GM19351 (cell line): ENCODE measurements around the gene ZNF574.

Experiments
- ATAC-seq: cut with Tn5 transposase; IDR thresholded peaks from one replicate; pipeline ENCODE4 v1.9.1; 2021; ENCODE audit warnings: mild to moderate bottlenecking, moderate library complexity; ENCODE audit not compliant: unreplicated experiment

The ZNF574 gene

DNA sequence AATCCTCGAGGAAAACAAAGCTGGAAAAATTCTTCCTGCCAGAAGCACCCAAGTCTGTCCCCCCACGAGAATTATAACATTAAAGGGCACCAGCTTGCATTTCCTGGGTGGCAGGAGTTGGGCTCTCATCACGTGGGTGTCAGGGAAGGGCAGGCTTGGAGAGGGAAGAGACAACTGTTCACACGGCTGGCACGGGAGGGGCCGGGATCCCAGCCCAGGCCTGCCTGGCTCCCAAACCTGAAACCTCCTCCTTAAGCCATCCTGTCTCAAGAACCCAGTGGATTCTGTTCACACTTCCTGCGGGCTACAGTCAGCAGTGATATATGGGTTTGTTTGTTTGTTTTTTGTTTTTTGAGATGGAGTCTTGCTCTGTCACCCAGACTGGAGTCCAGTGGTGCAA is 18.1 kb upstream of the ZNF574 start:
- no peak for ATAC-seq

DNA sequence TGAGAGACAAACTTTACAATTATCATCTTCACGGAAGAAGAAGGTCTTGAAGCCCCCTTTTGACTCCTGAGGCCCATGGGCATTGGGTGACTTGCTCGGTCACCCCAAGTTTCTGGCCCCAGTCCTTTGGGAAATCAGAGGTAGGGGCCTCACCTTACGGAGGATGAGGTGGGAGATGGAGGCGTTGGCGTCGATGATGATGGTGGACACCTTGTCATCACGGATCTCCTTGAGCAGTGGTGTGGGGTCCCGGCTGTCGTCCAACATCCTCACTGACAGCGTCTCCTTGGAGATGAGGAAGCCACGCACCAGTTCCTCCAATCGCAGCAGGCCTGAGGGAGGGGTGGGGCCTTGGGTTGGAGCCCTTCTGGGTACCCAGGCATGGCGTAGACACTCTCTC is 16.8 kb upstream of the ZNF574 start:
- no peak for ATAC-seq

DNA sequence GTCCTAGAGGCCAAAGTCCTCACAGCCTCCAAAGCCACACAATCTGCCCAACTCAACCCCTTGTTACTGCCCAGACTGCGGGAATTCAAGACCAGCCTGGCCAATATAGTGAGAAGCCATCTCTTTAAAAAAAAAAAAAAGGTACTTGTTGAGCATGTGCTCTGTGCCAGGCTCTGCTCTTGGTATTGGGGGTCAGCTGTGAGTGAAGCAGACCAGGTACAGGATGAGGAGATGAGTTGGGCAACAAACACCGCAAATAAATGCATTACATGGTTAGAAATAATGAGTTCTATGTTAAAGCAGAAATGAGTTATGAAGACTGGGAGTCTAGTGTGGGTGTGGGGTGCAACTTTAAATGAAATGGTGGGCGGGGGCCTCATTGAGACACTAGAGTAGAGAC is 15.8 kb upstream of the ZNF574 start:
- ATAC-seq, result no peak

DNA sequence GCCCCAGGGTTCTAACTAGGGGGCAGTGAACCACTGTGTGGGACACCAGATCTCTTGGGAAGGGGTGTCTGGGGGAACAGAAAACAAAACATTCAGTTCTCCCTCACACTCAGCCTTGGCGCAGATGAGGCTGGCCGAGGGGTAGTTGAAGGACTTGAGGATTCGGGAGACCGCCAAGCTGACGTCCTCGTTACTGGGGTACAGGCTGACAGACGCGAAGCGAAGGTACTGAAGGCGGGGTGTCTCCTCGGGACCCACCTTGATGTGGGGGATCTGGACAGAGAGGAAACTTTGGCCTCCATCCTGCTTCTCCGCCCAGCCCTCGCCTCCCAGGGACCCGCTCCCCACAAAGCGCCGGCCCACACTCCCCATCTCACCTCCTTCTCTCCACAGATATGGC is 13.6 kb upstream of the ZNF574 start:
- ATAC-seq, result no peak

DNA sequence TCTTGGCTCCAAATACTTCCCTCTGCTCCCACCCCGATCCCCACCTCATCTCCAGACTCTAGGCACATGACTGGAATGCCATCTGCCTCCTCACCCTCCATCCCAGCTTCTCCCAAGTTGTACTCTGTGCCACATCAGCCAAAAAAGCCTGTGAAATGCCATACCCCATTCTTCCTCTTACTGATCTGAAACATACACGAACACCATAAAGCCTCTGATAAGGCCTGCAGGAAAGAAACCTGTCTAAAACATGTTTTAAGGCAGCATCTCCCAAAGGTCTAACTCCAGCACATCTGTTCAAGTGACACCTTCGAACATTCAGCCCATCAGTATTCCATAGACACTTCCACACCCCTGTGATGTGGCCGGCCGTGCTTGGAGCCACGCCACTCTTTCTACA is 11.5 kb upstream of the ZNF574 start:
- ATAC-seq, result no peak

DNA sequence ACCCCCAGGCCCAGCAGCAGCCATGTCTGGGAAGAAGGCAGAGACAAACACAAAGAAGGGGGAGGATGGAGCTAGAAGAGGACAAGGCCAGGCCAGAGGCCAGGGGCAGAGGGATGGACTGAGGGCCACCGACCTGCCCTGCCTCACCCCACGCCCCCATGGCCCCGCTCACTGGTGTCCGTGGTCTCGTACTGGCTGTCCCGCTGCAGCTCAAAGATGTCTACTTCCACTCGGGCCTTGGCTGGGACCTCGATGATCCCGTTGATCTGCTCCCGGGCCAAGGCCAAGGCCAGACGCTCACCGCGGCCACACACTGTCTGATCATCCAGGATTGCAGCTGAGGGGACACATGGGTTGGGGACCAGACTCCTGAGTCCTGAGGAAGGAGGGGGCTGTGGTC is 10.9 kb upstream of the ZNF574 start:
- ATAC-seq, result no peak

DNA sequence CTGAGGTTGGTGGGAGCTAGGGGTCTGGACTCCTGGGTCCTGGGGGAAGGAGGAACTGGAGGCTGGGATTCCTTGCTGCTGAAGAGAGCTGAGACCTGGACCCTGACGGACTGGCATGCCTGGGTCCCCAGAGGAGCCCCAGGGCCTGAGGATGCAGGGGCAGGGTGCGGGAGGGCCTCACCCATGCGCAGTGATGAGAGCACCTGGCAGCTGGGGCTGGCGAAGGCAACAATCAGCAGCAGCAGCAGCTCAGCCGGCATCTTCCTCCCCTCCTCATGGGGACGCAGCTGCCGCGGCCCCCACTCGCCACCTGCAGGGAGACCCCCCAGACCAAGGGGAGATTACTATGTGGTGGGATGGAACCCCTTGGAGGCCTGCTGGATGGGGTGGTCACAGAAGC is 10.5 kb upstream of the ZNF574 start:
- no peak for ATAC-seq

DNA sequence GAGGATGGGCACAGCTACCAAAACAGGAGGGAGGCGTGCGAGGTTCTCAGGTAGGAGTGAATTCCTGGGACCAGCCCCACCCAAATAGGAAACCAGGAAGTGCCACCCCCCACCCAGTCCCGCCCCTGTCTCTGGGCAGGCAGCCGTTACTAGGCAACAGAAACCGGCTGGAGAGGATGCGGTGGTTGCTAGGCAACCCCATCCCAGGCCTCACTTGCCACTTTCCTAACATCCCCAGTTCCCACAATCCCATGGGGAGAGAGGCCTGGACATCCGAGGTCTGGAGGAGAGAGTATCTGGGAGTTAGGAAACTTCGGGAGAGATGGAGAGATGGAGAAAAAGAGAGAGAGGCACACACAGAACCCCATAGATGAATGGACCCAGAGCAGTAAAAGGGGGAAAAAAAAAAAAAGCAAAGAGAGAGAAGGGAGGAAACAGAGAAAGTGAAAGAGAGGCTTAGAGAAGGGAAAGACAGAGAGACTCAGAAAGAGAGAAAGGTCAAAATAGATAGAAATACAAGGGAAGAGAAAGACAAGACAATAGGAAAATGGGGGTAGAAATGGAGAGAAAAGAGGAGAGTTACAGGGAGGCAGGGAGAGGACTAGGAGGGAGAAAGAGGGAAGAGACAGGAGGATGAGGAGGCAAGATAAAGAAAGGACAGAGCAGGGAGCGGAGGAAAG is 9.8 kb upstream of the ZNF574 start:
- ATAC-seq, result no peak

DNA sequence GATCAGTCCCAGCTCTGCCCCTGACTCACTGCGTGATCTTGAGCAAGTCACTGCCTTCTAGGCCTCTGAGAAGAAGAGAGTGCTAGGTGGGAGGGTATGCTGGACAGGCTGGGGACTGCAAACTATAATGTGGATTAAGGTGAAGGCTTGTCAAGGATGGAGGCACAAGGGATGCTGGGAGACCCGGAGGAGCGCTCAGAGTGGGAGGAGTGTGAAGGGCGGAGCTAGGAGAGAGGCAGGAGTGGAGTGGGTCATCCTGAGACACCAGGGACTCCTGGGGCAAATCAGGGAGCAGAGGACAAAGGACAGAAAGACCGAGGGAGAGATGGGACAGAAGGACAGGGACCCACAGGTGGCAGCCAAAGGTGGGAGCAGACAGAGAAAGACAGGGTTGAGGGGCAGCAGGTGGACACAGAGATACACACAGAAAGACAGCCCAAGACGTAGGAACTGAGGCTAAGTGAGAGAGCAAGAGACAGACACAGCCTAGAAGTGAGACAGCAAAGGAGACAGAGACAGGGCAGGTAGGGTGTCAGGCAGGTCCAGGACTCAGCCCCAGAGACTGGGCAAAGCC is 8.6 kb upstream of the ZNF574 start:
- no peak for ATAC-seq

DNA sequence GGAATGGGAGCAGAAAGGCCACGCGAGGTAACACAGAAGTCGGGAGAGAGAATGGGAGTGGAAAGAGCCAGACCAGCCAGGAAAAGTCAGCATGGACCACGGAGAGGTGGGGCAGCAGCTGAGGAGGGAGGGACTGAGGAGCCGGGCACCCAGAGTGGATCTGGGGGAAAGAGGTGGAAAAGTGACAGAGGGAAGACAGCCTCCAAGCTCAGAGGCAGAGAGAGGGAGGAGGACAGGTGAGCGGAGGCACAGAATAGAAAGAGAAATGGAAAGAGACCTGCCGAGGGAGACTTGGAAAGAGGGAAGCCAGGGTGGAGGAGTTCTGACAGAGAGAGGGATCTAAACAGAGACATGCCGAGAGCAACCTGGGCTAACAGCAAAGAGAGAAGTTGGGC is 7.6 kb upstream of the ZNF574 start:
- no peak for ATAC-seq

DNA sequence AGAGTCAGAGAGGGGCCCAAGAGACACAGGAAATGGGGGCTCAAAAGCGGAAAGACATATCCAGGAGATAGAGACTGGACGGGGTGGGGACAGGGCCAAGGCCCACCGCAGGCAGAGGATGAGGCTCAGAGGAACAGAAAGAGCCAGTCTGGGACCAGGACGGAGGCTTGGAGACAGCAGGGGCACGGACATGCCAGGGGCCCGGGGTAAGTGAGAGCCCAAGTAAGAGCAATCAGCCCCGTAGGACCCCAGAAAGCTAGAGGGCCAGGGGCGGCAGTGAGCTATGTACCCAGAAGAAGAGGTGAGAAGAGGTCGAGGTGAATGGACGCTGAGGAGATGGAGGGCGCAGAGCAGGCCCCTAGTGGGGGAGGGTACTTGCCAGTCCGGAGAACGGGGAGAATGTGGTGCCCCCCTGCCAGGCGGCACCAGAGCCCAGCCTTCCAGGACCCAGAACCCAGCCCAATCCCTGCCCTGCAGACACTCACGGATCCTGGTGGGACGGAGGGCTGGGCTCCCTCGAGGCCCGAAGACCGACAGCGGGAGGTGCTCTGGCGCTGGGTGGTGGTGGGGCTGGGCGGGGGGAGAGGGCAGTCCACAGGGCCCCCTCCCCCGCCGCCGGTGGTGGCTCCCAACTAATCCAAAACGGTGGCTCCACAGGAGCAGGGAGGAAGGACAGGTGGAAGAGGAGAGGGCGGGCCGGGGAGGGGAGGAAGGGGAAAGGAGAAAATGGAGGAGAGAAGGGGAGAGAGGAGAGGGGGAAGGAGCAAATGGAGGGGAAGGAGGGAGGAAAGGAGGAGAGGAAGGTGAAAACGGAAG is 7.0 kb upstream of the ZNF574 start:
- no peak for ATAC-seq

DNA sequence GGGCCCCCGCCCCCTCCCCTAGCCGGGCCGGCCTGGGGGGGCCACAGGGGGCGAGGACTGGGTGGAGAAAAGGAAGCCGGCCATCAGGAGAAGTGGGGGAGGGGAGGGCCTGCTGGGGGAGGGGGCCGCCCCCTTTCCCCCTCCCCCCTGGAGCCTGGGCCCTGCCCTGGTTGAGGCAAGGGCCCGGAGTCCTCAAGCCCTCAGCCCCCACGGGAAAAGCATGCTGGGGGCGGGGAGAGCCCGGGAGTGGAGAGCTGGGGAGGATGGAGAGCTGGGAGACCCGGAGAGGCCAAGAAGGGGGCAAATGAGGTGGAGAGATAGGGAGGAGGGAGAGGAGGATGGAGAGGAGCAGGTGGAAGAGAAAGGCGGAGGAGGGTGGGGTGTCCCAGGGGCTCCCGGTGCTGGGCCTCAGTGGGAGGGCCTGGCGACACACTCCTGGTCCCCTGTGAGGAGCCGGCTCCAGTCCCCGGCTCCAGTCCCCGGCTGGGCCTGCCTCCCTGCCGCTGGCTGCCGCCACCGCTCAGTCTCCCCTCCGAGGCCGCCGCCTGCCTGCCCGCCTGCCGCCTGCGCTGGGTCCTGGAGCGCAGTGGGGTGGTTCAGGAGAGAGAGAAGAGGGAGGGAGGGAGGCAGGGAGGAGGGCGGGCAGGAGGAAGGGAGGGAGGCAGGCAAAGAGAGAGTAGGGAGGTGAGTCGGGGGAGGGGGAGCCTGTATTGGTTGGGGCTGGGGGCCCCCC is 6.2 kb upstream of the ZNF574 start, which contains the start of gene GRIK5:
Gene GRIK5, minus strand, starts transcription at position 588 of the 733 bp plus-strand sequence. CDS start 4,436 bp downstream, outside the sequence.
- no peak for ATAC-seq

DNA sequence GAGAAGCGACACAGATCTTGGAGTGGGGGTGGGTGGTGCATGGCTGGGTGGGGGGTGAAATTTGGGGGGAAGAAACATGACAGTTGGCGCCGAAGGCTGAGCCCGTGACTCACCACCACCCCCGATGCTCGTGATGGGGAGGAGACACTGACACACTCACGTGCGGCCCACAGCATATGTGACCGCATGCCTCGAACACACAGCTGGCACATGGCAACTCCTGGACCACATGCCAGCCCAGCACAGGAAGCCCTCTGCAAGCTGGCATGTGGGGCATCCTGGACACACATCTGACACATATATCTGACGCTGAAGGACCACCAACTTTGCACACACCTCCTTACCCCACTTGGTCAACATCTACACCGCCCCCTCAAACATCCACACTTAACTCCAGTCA is 4.7 kb upstream of the ZNF574 start:
- no peak for ATAC-seq

DNA sequence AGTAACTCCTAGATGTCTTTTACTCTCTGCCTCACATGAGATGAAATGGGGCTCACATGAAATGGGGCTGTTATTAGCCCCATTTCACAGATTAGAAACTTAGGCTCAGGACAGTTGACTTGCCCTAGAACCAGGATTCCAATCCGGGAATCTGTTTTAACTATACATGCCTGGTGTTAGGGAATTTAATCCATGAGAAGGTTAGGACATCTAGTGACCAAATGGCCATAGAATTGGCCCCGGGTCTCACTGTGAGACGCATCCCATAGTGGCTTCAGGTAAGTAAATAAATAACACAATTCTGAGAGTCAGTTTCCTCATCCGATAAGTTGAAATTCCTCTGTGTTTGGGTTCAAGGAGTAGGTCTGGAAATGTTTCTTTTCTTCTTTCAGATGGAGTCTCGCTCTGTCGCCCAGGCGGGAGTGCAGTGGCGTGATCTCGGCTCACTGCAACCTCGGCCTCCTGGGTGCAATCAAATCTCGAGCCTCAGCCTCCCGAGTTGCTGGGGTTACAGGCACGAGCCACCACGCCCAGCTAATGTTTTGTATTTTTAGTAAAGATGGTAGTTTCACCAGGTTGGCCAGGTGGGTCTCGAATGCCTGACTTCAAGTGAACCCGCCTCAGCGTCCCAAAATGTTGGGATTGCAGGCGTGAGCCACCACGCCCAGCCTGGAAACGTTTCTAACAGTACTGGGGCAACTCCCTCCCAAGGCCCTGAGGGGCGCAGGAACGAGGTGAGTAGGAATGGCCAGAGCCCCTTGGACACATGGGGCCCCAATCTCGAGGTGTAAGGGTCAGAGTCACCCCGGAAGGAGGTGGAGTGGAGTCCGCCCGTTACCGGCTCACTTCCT is 1.2 kb upstream of the ZNF574 start:
- no peak for ATAC-seq

DNA sequence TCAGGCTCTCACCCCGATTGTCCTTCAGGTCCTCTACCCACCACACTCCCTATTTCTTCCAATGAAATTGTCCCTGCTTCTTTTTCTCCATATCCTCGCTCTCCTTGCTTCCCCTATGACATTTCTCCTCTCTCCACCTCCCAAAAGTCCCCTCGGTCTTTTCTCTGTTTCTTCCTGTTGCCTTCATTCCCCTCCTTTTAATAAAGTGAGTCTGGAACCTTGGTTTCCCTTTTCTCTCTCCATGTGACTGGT is 676 bp upstream of the ZNF574 start:
- no peak for ATAC-seq

DNA sequence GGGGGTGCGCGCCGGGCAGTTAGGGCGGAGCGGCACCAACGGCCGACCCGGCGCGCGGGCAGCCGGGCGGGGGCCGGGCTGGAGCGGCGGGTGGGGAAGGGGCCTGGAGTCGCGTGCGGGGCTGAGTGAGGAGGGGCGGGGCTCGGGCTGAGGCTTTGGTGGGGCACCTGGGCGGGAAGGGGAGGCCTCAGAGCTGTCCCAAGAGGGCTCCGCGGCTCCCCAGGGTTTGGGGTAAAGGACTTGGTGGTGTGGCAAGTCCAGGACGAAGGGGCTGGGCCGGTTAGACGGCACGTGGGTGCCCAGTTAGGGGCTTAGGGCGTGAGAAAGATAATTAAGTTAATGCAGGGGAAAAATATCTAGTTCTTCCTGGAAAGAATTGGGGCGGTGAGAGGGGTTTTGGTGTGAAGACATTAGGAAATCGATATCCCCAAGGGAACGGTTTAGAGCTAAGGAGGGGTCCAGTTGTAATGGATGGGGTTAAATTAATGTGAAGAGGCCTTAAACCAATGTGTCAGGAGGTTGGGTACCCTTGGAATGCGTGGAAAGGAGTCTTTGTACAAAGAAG is 496 bp downstream of the ZNF574 start:
- no peak for ATAC-seq

DNA sequence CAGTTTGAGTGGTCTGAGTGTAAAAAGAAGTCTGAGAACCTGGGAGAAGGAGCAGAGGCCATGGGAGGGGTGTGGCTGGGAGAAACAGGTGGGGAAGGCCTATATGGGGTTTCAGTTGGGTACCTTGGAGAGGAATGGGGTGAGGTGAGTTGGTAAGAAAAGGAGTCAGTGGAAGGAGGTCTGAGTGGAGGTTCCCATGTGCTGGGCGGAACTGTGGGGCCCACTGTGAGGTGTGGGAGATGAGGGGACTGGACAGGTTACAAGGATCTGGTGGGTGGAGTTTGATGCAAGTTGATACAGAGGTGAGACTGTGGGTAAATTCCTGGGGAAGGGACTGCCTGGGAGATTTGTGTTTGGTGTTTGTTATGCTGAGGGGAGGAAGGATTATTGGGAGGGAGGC is 2.1 kb downstream of the ZNF574 start:
- ATAC-seq, result no peak

DNA sequence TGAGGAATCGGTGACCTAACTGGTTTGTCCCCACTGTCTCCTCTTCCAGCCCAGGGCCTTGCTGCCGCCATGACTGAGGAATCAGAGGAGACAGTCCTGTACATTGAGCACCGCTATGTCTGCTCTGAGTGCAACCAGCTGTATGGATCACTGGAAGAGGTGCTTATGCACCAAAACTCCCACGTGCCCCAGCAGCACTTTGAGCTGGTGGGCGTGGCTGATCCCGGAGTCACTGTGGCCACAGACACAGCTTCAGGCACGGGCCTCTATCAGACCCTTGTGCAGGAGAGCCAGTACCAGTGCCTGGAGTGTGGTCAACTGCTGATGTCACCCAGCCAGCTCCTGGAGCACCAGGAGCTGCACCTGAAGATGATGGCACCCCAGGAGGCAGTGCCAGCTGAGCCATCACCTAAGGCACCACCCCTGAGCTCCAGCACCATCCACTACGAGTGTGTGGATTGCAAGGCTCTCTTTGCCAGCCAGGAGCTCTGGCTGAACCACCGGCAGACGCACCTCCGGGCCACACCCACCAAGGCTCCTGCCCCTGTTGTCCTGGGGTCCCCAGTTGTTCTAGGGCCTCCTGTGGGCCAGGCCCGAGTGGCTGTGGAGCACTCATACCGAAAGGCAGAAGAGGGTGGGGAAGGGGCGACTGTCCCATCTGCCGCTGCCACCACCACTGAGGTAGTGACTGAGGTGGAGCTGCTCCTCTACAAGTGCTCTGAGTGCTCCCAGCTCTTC is 2.7 kb downstream of the ZNF574 start:
- no peak for ATAC-seq

DNA sequence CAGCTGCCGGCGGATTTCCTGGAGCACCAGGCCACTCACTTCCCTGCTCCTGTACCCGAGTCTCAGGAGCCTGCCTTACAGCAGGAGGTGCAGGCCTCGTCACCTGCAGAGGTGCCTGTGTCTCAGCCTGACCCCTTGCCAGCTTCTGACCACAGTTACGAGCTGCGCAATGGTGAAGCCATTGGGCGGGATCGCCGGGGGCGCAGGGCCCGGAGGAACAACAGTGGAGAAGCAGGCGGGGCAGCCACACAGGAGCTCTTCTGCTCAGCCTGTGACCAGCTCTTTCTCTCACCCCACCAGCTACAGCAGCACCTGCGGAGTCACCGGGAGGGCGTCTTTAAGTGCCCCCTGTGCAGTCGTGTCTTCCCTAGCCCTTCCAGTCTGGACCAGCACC is 3.3 kb downstream of the ZNF574 start:
- ATAC-seq, result no peak
